PC-3 (cell line): ENCODE data around the gene C11orf54. TPM values are rescaled to one million over a fixed set of nuclear protein-coding genes. Genes with fewer than 3 reads are reported as not detected.
A peak's percentile ranks its signal among the peaks of the same experiment; 100 is the strongest.

ENCODE experiments used
- ATAC-seq: fragments of 200-7000 bp; cut with Tn5 transposase; 2 replicates; pipeline ENCODE4 v1.9.1; 2020; ENCODE audit warnings: mild to moderate bottlenecking, moderate library complexity
- BruUV-seq: library from RNA; stranded (reverse); fragments of 400-500 nt; replicated peaks from 2 replicates; lab custom pipeline; 2021; lab: Mats Ljungman, UMichigan
- CTCF ChIA-PET: fragments of 300-600 bp; sonication (Branson Sonifier 250); formaldehyde crosslinking; loops from one replicate; lab custom pipeline; 2022; ENCODE audit warnings: antibody characterized with exemption; lab: Charles Lee
- POLR2A ChIA-PET: fragments of 300-600 bp; sonication (Branson Sonifier 250); formaldehyde crosslinking; loops from one replicate; lab custom pipeline; 2022; ENCODE audit warnings: antibody characterized with exemption; ENCODE audit not compliant: unreplicated experiment; lab: Charles Lee
- DNase-seq: peaks from one replicate; pipeline ENCODE4 v3.0.0-alpha.2; 2015
- H2AFZ ChIP-seq: fragments of 300-600 bp; sonication (generic); 2 replicates; pipeline ENCODE4 v1.6.0; 2016; ENCODE audit warnings: antibody characterized with exemption, low read length
- H3F3A ChIP-seq: fragments of 300-600 bp; sonication (generic); one replicate; pipeline ENCODE4 v1.6.0; 2017; ENCODE audit warnings: antibody characterized with exemption, low read length, control low read depth, mild to moderate bottlenecking; ENCODE audit not compliant: unreplicated experiment
- H3K27ac ChIP-seq: fragments of 300-600 bp; sonication (generic); 2 replicates; pipeline ENCODE4 v1.5.1; 2016; ENCODE audit warnings: mild to moderate bottlenecking, low read length
- H3K27me3 ChIP-seq: fragments of 300-600 bp; sonication (generic); 2 replicates; pipeline ENCODE4 v1.6.1; 2016; ENCODE audit warnings: low read length, mixed read lengths
- H3K36me3 ChIP-seq: fragments of 300-600 bp; sonication (generic); 2 replicates; pipeline ENCODE4 v1.6.1; 2016; ENCODE audit warnings: low read depth, mixed run types, low read length, mixed read lengths
- H3K4me1 ChIP-seq: fragments of 300-600 bp; sonication (generic); 2 replicates; pipeline ENCODE4 v1.5.1; 2016; ENCODE audit warnings: low read length; ENCODE audit not compliant: insufficient read depth
- H3K4me2 ChIP-seq: fragments of 300-600 bp; sonication (generic); 2 replicates; pipeline ENCODE4 v1.6.0; 2016; ENCODE audit warnings: low read length
- H3K4me3 ChIP-seq: fragments of 300-600 bp; sonication (generic); 2 replicates; pipeline ENCODE4 v1.5.1; 2016; ENCODE audit warnings: mild to moderate bottlenecking, low read length, mixed read lengths
- H3K79me2 ChIP-seq: fragments of 300-600 bp; sonication (generic); 2 replicates; pipeline ENCODE4 v1.6.1; 2017; ENCODE audit warnings: low read length, mixed read lengths
- H3K9ac ChIP-seq: fragments of 300-600 bp; sonication (generic); 2 replicates; pipeline ENCODE4 v1.6.0; 2016; ENCODE audit warnings: mild to moderate bottlenecking, low read length
- H3K9me2 ChIP-seq: fragments of 300-600 bp; sonication (generic); replicated peaks from 2 replicates; pipeline ENCODE4 v1.6.1; 2016; ENCODE audit warnings: mixed run types, low read length, mixed read lengths
- H3K9me3 ChIP-seq: fragments of 300-600 bp; sonication (generic); 2 replicates; pipeline ENCODE4 v1.6.1; 2016; ENCODE audit warnings: low read length, mixed read lengths
- H4K20me1 ChIP-seq: fragments of 300-600 bp; sonication (generic); 2 replicates; pipeline ENCODE4 v1.6.1; 2016; ENCODE audit warnings: low read length, mixed read lengths
- EZH2 ChIP-seq: fragments of 300-600 bp; sonication (generic); IDR thresholded peaks from one replicate; pipeline ENCODE4 v1.6.1; 2017; ENCODE audit warnings: antibody characterized with exemption, mild to moderate bottlenecking, low read length; ENCODE audit not compliant: unreplicated experiment
- EZH2phosphoT487 ChIP-seq: fragments of 300-600 bp; sonication (generic); IDR thresholded peaks from 2 replicates; pipeline ENCODE4 v1.6.1; 2018; ENCODE audit warnings: mild to moderate bottlenecking, antibody characterized with exemption, low read length, borderline replicate concordance
- intact Hi-C: fragments of 100-400 bp; cut with micrococcal nuclease; formaldehyde crosslinking; loops from 2 replicates; pipeline ENCODE4 v1.9.0; 2023
- total RNA-seq: library from RNA; depleted of rRNA; stranded (reverse); fragments of >200 nt; gene quantifications from 2 replicates; pipeline ENCODE4 v1.2.3, GENCODE V29; 2014
- TF ChIP-seq, protein P1 (sequence below): fragments of 300-600 bp; sonication (generic); conservative IDR thresholded peaks from 2 replicates; pipeline ENCODE4 v1.5.1; 2017; ENCODE audit warnings: antibody characterized with exemption, low read depth, mild to moderate bottlenecking, low read length

C11orf54 gene
- total RNA-seq, 1 experiment from 2014 or later, result 24.3 TPM

DNA sequence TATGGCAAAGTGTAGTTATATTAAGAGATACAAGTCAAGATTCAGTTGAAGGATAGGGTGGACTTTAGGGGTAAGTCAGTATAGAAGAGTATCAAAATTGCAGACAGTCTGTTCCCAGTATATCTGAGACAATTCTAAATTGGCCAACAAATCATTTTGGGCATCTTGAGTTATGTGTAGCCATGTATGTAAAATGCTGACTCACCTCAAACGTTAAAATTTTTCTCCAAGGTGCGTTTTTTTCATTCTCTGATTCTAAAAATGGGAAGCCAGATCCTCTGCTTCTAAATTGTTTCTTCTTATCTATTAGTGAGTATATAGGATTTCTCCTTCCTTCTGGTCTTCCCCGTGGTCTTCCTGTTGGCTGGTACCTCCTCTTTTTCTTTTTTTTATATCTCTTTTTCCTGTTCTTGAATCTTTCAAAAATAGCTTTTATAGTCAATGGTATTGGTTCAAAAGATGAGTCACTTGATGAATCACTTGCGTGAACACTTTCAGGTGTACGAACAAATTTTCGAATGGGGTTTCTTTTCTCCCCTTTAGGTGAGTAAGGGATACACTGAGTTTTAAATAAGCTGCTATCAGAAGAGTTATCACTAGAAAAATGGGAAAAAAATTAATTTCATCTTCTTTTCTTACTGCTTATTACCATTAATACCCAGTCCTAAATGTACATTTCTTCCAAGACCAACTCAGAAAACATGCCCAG lies 3.4 kb upstream of the C11orf54 start:
- H4K20me1 ChIP-seq, result peaks cover 74% of the 10 kb centered on the region
- DNase-seq, result peak; percentile 87
- POLR2A ChIA-PET, result interaction anchor here (0.5 to 1.6 kb wide), 2 partner anchors 19 to 46 kb away, joined by 8 to 18 read pairs; partner anchors contain the start of gene MED17

GRCh38 chr11:93738647-93739081 lies 2.8 kb upstream of the C11orf54 start:
- Histone ChIP-seq H3K9me2 (no peaks in the 10 kb centered on the region), H3K27me3 (no peaks in the 10 kb centered on the region), H2AFZ (no peak overlapping the region), H3K27ac (peak overlapping the region; percentile 75), H3K4me1 (peaks cover 35% of the 10 kb centered on the region), H3K79me2 (peaks cover 97% of the 10 kb centered on the region), H3K9ac (peak overlapping the region; percentile 99), H3K9me3 (no peaks in the 10 kb centered on the region), H3K4me2 (peak overlapping the region; percentile 95), H3K36me3 (peaks cover 67% of the 10 kb centered on the region), H4K20me1 (peaks cover 68% of the 10 kb centered on the region), H3F3A (peaks cover 46% of the 10 kb centered on the region), H3K4me3 (peak overlapping the region; percentile 96)
- TF ChIP-seq, protein P1, sequence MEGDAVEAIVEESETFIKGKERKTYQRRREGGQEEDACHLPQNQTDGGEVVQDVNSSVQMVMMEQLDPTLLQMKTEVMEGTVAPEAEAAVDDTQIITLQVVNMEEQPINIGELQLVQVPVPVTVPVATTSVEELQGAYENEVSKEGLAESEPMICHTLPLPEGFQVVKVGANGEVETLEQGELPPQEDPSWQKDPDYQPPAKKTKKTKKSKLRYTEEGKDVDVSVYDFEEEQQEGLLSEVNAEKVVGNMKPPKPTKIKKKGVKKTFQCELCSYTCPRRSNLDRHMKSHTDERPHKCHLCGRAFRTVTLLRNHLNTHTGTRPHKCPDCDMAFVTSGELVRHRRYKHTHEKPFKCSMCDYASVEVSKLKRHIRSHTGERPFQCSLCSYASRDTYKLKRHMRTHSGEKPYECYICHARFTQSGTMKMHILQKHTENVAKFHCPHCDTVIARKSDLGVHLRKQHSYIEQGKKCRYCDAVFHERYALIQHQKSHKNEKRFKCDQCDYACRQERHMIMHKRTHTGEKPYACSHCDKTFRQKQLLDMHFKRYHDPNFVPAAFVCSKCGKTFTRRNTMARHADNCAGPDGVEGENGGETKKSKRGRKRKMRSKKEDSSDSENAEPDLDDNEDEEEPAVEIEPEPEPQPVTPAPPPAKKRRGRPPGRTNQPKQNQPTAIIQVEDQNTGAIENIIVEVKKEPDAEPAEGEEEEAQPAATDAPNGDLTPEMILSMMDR, result no peak
- TF ChIP-seq EZH2phosphoT487, result no peak
- no peak for TF ChIP-seq EZH2
- DNase-seq (peak; percentile 36), ATAC-seq (no peak)
- CTCF ChIA-PET, result interaction anchor here (0.6 kb wide), 1 partner anchor 502 kb away, joined by 3 read pairs; no protein-coding TSS in a partner anchor
- POLR2A ChIA-PET, result interaction anchor here (1.6 kb wide), 1 partner anchor 45 kb away, joined by 8 read pairs; the partner anchor contains the start of gene MED17
- intact Hi-C loops, result no loop called here
- no TSS peak for BruUV-seq

More for the DNA sequence above, 3.4 kb upstream of the C11orf54 start:
- Histone ChIP-seq H3K27me3 (no peaks in the 10 kb centered on the region), H3K9me2 (no peaks in the 10 kb centered on the region), H3K36me3 (peaks cover 73% of the 10 kb centered on the region), H3K27ac (peak overlapping the region; percentile 75), H3K4me2 (peak overlapping the region; percentile 95), H3F3A (peaks cover 52% of the 10 kb centered on the region), H3K4me1 (peaks cover 35% of the 10 kb centered on the region), H3K79me2 (peaks cover 94% of the 10 kb centered on the region), H3K9ac (peak overlapping the region; percentile 99), H2AFZ (no peak overlapping the region), H3K9me3 (no peaks in the 10 kb centered on the region), H3K4me3 (peak overlapping the region; percentile 96)
- intact Hi-C loops, result no loop called here
- ATAC-seq, result peak; percentile 10
- CTCF ChIA-PET, result interaction anchor here (0.6 kb wide), 2 partner anchors 95 to 502 kb away, joined by 3 read pairs; no protein-coding TSS in a partner anchor
- TF ChIP-seq, protein P1, result no peak
- TF ChIP-seq EZH2 (no peak), EZH2phosphoT487 (no peak)
- BruUV-seq, result no TSS peak
